GM12878 (cell line): ENCODE data around the gene ULBP1. TPM values are rescaled to one million over a fixed set of nuclear protein-coding genes. Genes with fewer than 3 reads are reported as not detected.
A peak's percentile ranks its signal among the peaks of the same experiment; 100 is the strongest.

Experiments used
- ASH2L ChIP-seq: fragments of 300-600, 200-600 bp; sonication (generic); IDR thresholded peaks from 2 replicates; pipeline ENCODE4 v1.6.1; 2017; ENCODE audit warnings: low read depth, mild to moderate bottlenecking, borderline replicate concordance
- BRCA1 ChIP-seq: IDR thresholded peaks from 2 replicates; pipeline ENCODE4 v1.6.1; 2011; ENCODE audit warnings: low read depth, low read length, improper control_type of control experiment
- CREB1 ChIP-seq: IDR thresholded peaks from 2 replicates; pipeline ENCODE4 v1.6.1; 2012; ENCODE audit warnings: low read depth, mild to moderate bottlenecking, inconsistent platforms
- CTCF ChIP-seq, 3 experiments: IDR thresholded peaks in 2 of 3; conservative IDR thresholded peaks in 1 of 3; 2 replicates each; pipeline ENCODE4 v1.5.1; 2011; ENCODE audit warnings: low read depth in 3 of 3, low read length in 3 of 3, mild to moderate bottlenecking in 3 of 3, control low read depth in 2 of 3, moderate library complexity in 2 of 3, inconsistent platforms in 1 of 3, mixed read lengths in 1 of 3; ENCODE audit not compliant: control insufficient read depth in 2 of 3, insufficient read depth in 1 of 3; ENCODE audit errors: extremely low read depth in 1 of 3
- EGR1 ChIP-seq, 2 experiments: IDR thresholded peaks; 1 replicate in 1 of 2; 2 replicates in 1 of 2; pipeline ENCODE4 v1.6.1; 2011 to 2012; ENCODE audit warnings: low read depth in 2 of 2, low read length in 2 of 2, borderline replicate concordance in 1 of 2, mild to moderate bottlenecking in 1 of 2, moderate library complexity in 1 of 2
- ESRRA ChIP-seq: IDR thresholded peaks from 2 replicates; pipeline ENCODE4 v1.6.1; 2012; ENCODE audit warnings: mild to moderate bottlenecking, low read length, improper control_type of control experiment
- HDGF ChIP-seq: fragments of 450-650 bp; IDR thresholded peaks from 2 replicates; pipeline ENCODE4 v1.6.1; 2016; ENCODE audit warnings: antibody characterized with exemption
- KAT2A ChIP-seq: conservative IDR thresholded peaks from 2 replicates; pipeline ENCODE4 v1.6.1; 2011; ENCODE audit warnings: low read depth, low read length; ENCODE audit not compliant: control insufficient read depth
- KLF5 ChIP-seq: fragments of 450-650 bp; IDR thresholded peaks from 2 replicates; pipeline ENCODE4 v1.6.1; 2014; ENCODE audit warnings: mild to moderate bottlenecking; ENCODE audit not compliant: partially characterized antibody
- MXI1 ChIP-seq: fragments of 150-350 bp; IDR thresholded peaks from 2 replicates; pipeline ENCODE4 v1.6.1; 2011; ENCODE audit warnings: low read depth, mild to moderate bottlenecking, inconsistent platforms, low read length, improper control_type of control experiment
- PAX8 ChIP-seq: fragments of 450-650 bp; IDR thresholded peaks from 2 replicates; pipeline ENCODE4 v1.6.1; 2017; ENCODE audit warnings: mild to moderate bottlenecking, moderate library complexity
- POU2F2 ChIP-seq: IDR thresholded peaks from 3 replicates; pipeline ENCODE4 v1.6.1; 2011; ENCODE audit warnings: low read depth, mild to moderate bottlenecking, low read length, borderline replicate concordance
- RBBP5 ChIP-seq: fragments of 200-600 bp; sonication (generic); conservative IDR thresholded peaks from 2 replicates; pipeline ENCODE4 v1.6.1; 2016
- SIN3A ChIP-seq: IDR thresholded peaks from 2 replicates; pipeline ENCODE4 v1.6.1; 2012; ENCODE audit warnings: low read depth, low read length, improper control_type of control experiment
- SMC3 ChIP-seq: IDR thresholded peaks from 2 replicates; pipeline ENCODE4 v1.6.1; 2011; ENCODE audit warnings: low read length, improper control_type of control experiment, borderline replicate concordance
- YY1 ChIP-seq: IDR thresholded peaks from 2 replicates; pipeline ENCODE4 v1.6.1; 2011; ENCODE audit warnings: low read depth, mild to moderate bottlenecking, low read length
- ZNF592 ChIP-seq: fragments of 450-650 bp; IDR thresholded peaks from 2 replicates; pipeline ENCODE4 v1.6.1; 2017; ENCODE audit warnings: mild to moderate bottlenecking, moderate library complexity
- polyA plus RNA-seq, 11 experiments: library from polyadenylated mRNA; depleted of rRNA in 4 of 11; unstranded in 6 of 11; stranded (reverse) in 5 of 11; fragments of >200 nt; fragmentation: Nextera tagmentation in 4 of 11; fragmentation: Illumina TruSeq in 1 of 11; extraction: Ambion mirVana in 4 of 11; extraction: Trizol in 1 of 11; gene quantifications; 1 replicate in 1 of 11; 2 replicates in 10 of 11; pipeline versions ENCODE4 v1.2.1 to v1.2.3, GENCODE V29; 2011 to 2016; ENCODE audit warnings: inconsistent platforms in 2 of 11, missing spikeins in 2 of 11, low read depth in 1 of 11
- total RNA-seq, 4 experiments: library from RNA; depleted of rRNA in 3 of 4; stranded (reverse); fragments of >200 nt in 3 of 4; fragmentation: Illumina TruSeq in 1 of 4; extraction: Trizol in 1 of 4; gene quantifications; 2 replicates each; pipeline versions ENCODE4 v1.2.1 to v1.2.3, GENCODE V29; 2013 to 2021
- TF ChIP-seq, protein P1 (sequence below): fragments of 150-350 bp; IDR thresholded peaks from 2 replicates; pipeline ENCODE4 v1.6.1; 2014; ENCODE audit warnings: mild to moderate bottlenecking, low read depth, low read length
- TF ChIP-seq, protein P2 (sequence below): fragments of 450-650 bp; conservative IDR thresholded peaks from 2 replicates; pipeline ENCODE4 v1.6.1; 2017; ENCODE audit warnings: mild to moderate bottlenecking, moderate library complexity

The ULBP1 gene
- total and polyA plus RNA-seq, 10 of the 15 experiments (the other 5 are each of a cell fraction or from before 2014, with no cell fraction given): 0.02 to 0.12 (median 0.04) TPM; not detected in 7

GRCh38 chr6:150004783-150005717 lies 41.3 kb downstream of the ULBP1 start (continued):
- TF ChIP-seq CTCF (IDR thresholded peaks at IDR 0.05 in 2 of 3, conservative IDR thresholded peaks at IDR 0.05 in 1 of 3; ENCODE audit: control insufficient read depth in 2 of 3, extremely low read depth in 1 of 3, insufficient read depth in 1 of 3, low read depth in 3 of 3, low read length in 3 of 3) (0 out of 6 replicates have a peak, but pooled peaks of 1 of the 3 experiments have one; percentile 18), KLF5 (no peak), ZNF592 (no peak), RBBP5 (no peak), CREB1 (0 out of 2 replicates have a peak, but pooled peaks have one; percentile 20), SIN3A (no peak; the same call in 1 of the 2 replicates), PAX8 (no peak), HDGF (peak; percentile 85), KAT2A (no peak), ASH2L (no peak), YY1 (no peak), EGR1 (IDR thresholded peaks at IDR 0.05; ENCODE audit: borderline replicate concordance in 1 of 2, low read depth in 2 of 2, low read length in 2 of 2) (peak in 1 of 2 experiments; percentile 76; a peak in 2 of 3 replicates), SMC3 (no peak), POU2F2 (no peak), ESRRA (no peak), BRCA1 (no peak), MXI1 (no peak)
- TF ChIP-seq, protein P1, sequence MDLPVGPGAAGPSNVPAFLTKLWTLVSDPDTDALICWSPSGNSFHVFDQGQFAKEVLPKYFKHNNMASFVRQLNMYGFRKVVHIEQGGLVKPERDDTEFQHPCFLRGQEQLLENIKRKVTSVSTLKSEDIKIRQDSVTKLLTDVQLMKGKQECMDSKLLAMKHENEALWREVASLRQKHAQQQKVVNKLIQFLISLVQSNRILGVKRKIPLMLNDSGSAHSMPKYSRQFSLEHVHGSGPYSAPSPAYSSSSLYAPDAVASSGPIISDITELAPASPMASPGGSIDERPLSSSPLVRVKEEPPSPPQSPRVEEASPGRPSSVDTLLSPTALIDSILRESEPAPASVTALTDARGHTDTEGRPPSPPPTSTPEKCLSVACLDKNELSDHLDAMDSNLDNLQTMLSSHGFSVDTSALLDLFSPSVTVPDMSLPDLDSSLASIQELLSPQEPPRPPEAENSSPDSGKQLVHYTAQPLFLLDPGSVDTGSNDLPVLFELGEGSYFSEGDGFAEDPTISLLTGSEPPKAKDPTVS: peak; percentile 46; the same call in 1 of the 2 replicates
- TF ChIP-seq, protein P2, sequence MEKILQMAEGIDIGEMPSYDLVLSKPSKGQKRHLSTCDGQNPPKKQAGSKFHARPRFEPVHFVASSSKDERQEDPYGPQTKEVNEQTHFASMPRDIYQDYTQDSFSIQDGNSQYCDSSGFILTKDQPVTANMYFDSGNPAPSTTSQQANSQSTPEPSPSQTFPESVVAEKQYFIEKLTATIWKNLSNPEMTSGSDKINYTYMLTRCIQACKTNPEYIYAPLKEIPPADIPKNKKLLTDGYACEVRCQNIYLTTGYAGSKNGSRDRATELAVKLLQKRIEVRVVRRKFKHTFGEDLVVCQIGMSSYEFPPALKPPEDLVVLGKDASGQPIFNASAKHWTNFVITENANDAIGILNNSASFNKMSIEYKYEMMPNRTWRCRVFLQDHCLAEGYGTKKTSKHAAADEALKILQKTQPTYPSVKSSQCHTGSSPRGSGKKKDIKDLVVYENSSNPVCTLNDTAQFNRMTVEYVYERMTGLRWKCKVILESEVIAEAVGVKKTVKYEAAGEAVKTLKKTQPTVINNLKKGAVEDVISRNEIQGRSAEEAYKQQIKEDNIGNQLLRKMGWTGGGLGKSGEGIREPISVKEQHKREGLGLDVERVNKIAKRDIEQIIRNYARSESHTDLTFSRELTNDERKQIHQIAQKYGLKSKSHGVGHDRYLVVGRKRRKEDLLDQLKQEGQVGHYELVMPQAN: 0 out of 2 replicates have a peak, but pooled peaks have one; percentile 15
